H9 (cell line): ENCODE measurements around the gene PLS1. TPM values are rescaled to one million over a fixed set of nuclear protein-coding genes. Genes with fewer than 3 reads are reported as not detected.

ENCODE experiments used
- DNase-seq: peaks from one replicate; pipeline ENCODE4 v3.0.0-alpha.2; 2017
- H2AFZ ChIP-seq: one replicate; pipeline ENCODE4 v1.6.1; 2013; ENCODE audit warnings: mild to moderate bottlenecking, low read length, control low read depth, moderate library complexity
- H2AK5ac ChIP-seq: 2 replicates; pipeline ENCODE4 v1.6.1; 2013; ENCODE audit warnings: low read length, control low read depth, mixed read lengths; ENCODE audit not compliant: insufficient read length
- H2BK120ac ChIP-seq: one replicate; pipeline ENCODE4 v1.6.1; 2013; ENCODE audit warnings: low read depth, mild to moderate bottlenecking, low read length, control low read depth, inconsistent platforms; ENCODE audit not compliant: poor library complexity, severe bottlenecking
- H2BK12ac ChIP-seq: 2 replicates; pipeline ENCODE4 v1.6.1; 2013; ENCODE audit warnings: low read length, control low read depth, mixed read lengths, low read depth; ENCODE audit not compliant: insufficient read length
- H2BK15ac ChIP-seq: 2 replicates; pipeline ENCODE4 v1.6.1; 2013; ENCODE audit warnings: low read depth, low read length, control low read depth
- H2BK20ac ChIP-seq: one replicate; pipeline ENCODE4 v1.6.1; 2013; ENCODE audit warnings: low read depth, mild to moderate bottlenecking, low read length, control low read depth, inconsistent platforms; ENCODE audit not compliant: poor library complexity, severe bottlenecking
- H2BK5ac ChIP-seq: 2 replicates; pipeline ENCODE4 v1.6.1; 2013; ENCODE audit warnings: low read length, control low read depth, mixed read lengths; ENCODE audit not compliant: insufficient read length
- H3K14ac ChIP-seq: 2 replicates; pipeline ENCODE4 v1.6.1; 2013; ENCODE audit warnings: low read length, control low read depth; ENCODE audit not compliant: insufficient read depth
- H3K18ac ChIP-seq: 2 replicates; pipeline ENCODE4 v1.6.1; 2013; ENCODE audit warnings: low read depth, mild to moderate bottlenecking, mixed read lengths, low read length, control low read depth; ENCODE audit not compliant: insufficient read length
- H3K23ac ChIP-seq: 2 replicates; pipeline ENCODE4 v1.6.1; 2013; ENCODE audit warnings: low read length, control low read depth, mixed read lengths, low read depth; ENCODE audit not compliant: insufficient read length
- H3K23me2 ChIP-seq: 2 replicates; pipeline ENCODE4 v1.6.1; 2013; ENCODE audit warnings: low read depth, mild to moderate bottlenecking, mixed read lengths, low read length, control low read depth; ENCODE audit not compliant: insufficient read length, poor library complexity, severe bottlenecking
- H3K27ac ChIP-seq: 2 replicates; pipeline ENCODE4 v1.5.1; 2013; ENCODE audit warnings: low read length, control low read depth, mixed read lengths, low read depth; ENCODE audit not compliant: insufficient read length
- H3K27me3 ChIP-seq: 2 replicates; pipeline ENCODE4 v1.6.1; 2013; ENCODE audit warnings: low read length, control low read depth, inconsistent platforms; ENCODE audit not compliant: insufficient read depth
- H3K4ac ChIP-seq: 2 replicates; pipeline ENCODE4 v1.6.1; 2013; ENCODE audit warnings: low read depth, mild to moderate bottlenecking, control low read depth, inconsistent platforms, low read length, moderate library complexity
- H3K4me1 ChIP-seq: 2 replicates; pipeline ENCODE4 v1.6.1; 2013; ENCODE audit warnings: low read length, control low read depth, inconsistent platforms; ENCODE audit not compliant: insufficient read depth
- H3K4me2 ChIP-seq: 2 replicates; pipeline ENCODE4 v1.6.1; 2013; ENCODE audit warnings: low read length, control low read depth, mixed read lengths; ENCODE audit not compliant: insufficient read length, insufficient read depth
- H3K56ac ChIP-seq: 2 replicates; pipeline ENCODE4 v1.6.1; 2013; ENCODE audit warnings: low read depth, mild to moderate bottlenecking, mixed read lengths, low read length, control low read depth; ENCODE audit not compliant: insufficient read length
- H3K79me1 ChIP-seq: 2 replicates; pipeline ENCODE4 v1.6.1; 2013; ENCODE audit warnings: low read depth, mild to moderate bottlenecking, moderate library complexity, low read length, control low read depth, inconsistent platforms; ENCODE audit not compliant: insufficient read depth, poor library complexity, severe bottlenecking
- H3K79me2 ChIP-seq: 2 replicates; pipeline ENCODE4 v1.6.1; 2013; ENCODE audit warnings: low read length, control low read depth, inconsistent platforms; ENCODE audit not compliant: insufficient read depth
- H3K9ac ChIP-seq: 2 replicates; pipeline ENCODE4 v1.6.1; 2013; ENCODE audit warnings: low read length, control low read depth, mixed read lengths; ENCODE audit not compliant: insufficient read length; ENCODE audit errors: extremely low read depth
- H3K9me3 ChIP-seq: one replicate; pipeline ENCODE4 v1.6.1; 2013; ENCODE audit warnings: low read depth, low read length, inconsistent platforms; ENCODE audit not compliant: control insufficient read depth
- H3T11ph ChIP-seq: one replicate; pipeline ENCODE4 v1.6.1; 2013; ENCODE audit warnings: mild to moderate bottlenecking, low read length, control low read depth, inconsistent platforms
- H4K20me1 ChIP-seq: one replicate; pipeline ENCODE4 v1.6.1; 2013; ENCODE audit not compliant: control insufficient read depth, insufficient read length, insufficient read depth
- H4K5ac ChIP-seq: 2 replicates; pipeline ENCODE4 v1.6.1; 2013; ENCODE audit warnings: low read depth, mild to moderate bottlenecking, mixed read lengths, low read length, control low read depth; ENCODE audit not compliant: insufficient read length
- H4K8ac ChIP-seq: replicated peaks from 2 replicates; pipeline ENCODE4 v1.6.1; 2013; ENCODE audit warnings: low read length, control low read depth, mixed read lengths, low read depth; ENCODE audit not compliant: insufficient read length
- H4K91ac ChIP-seq: 2 replicates; pipeline ENCODE4 v1.6.1; 2013; ENCODE audit warnings: low read depth, mild to moderate bottlenecking, moderate library complexity, mixed read lengths, low read length, control low read depth; ENCODE audit not compliant: insufficient read length
- H3K27ac Mint-ChIP-seq, 3 experiments: 2 replicates in 2 of 3; 3 replicates in 1 of 3; pipeline ENCODE4 v1.8.0; 2020 to 2021; ENCODE audit warnings: mixed read lengths in 3 of 3, mild to moderate bottlenecking in 1 of 3, moderate library complexity in 1 of 3
- H3K27me3 Mint-ChIP-seq: 2 replicates; pipeline ENCODE4 v1.8.0; 2021; ENCODE audit warnings: low read depth, mild to moderate bottlenecking, moderate library complexity, mixed read lengths
- H3K36me3 Mint-ChIP-seq, 3 experiments: 2 replicates in 2 of 3; 3 replicates in 1 of 3; pipeline ENCODE4 v1.8.0; 2020 to 2021; ENCODE audit warnings: low read depth in 3 of 3, mixed read lengths in 3 of 3; ENCODE audit not compliant: insufficient read depth in 1 of 3
- H3K4me1 Mint-ChIP-seq, 2 experiments: 2 replicates each; pipeline ENCODE4 v1.8.0; 2020; ENCODE audit warnings: mixed read lengths in 2 of 2
- H3K4me3 Mint-ChIP-seq, 2 experiments: 2 replicates in 1 of 2; 3 replicates in 1 of 2; pipeline ENCODE4 v1.8.0; 2020 to 2021; ENCODE audit warnings: mild to moderate bottlenecking in 2 of 2, mixed read lengths in 2 of 2, moderate library complexity in 1 of 2
- H3K9me3 Mint-ChIP-seq, 2 experiments: 2 replicates in 1 of 2; 3 replicates in 1 of 2; pipeline ENCODE4 v1.8.0; 2020; ENCODE audit warnings: mild to moderate bottlenecking in 2 of 2, mixed read lengths in 2 of 2, moderate library complexity in 1 of 2
- WGBS: extraction: QIAGEN DNeasy Blood & Tissue Kit; methylation state at CpG from one replicate; pipeline ENCODE4 v1.1.7; 2013; ENCODE audit warnings: missing lambda C conversion rate, low lambda C conversion rate, mixed read lengths; ENCODE audit not compliant: insufficient read length; ENCODE audit errors: extremely low coverage; 5-methylcytosine and 5-hydroxymethylcytosine counted together
- total RNA-seq: library from RNA; stranded (reverse); gene quantifications from 2 replicates; pipeline ENCODE4 v1.2.1, GENCODE V29; 2021
- TF ChIP-seq, protein P1 (sequence below): fragments of 200-600 bp; sonication (generic); conservative IDR thresholded peaks from 3 replicates; pipeline ENCODE4 v1.8.0; 2021; ENCODE audit warnings: antibody characterized with exemption, mild to moderate bottlenecking

The PLS1 gene
- total RNA-seq, 1 experiment from 2014 or later, result 20.4 TPM

DNA sequence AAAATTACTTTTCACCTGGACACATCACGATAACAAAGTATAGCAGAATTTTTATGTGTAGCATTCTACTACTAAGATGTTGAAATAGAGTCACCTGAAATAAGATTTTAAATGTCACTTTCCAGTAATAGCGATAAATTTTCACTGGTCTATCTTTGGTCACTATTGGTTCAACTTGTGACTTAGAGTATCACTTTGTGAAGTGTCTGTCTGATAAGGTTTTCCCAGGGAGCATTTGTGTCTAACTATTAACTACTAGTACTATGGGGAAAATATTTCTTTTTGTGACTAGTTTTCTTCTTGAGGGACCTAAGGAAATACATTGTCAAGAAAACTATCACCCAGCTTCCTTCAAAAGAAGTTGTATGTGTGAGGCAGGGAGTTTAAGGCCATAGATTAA lies 138.6 kb downstream of the PLS1 start:
- Mint-ChIP-seq H3K4me3 (no peak overlapping the region), H3K27me3 (no peaks in the 10 kb centered on the region), H3K27ac (no peak overlapping the region), H3K36me3 (peaks cover 0 to 9% (median 5%) of the 10 kb centered on the region in 3 experiments; a peak in 4 of 7 replicates), H3K9me3 (no peaks in the 10 kb centered on the region), H3K4me1 (peaks cover 11 to 14% of the 10 kb centered on the region in 2 experiments)
- H3K9ac ChIP-seq, result no peak overlapping the region
- no peaks in the 10 kb centered on the region for H4K20me1 ChIP-seq
- H4K8ac ChIP-seq, result no peak overlapping the region
- H3K4me2 ChIP-seq, result no peak overlapping the region
- no peak overlapping the region for H2BK20ac ChIP-seq
- H3K27me3 ChIP-seq, result no peaks in the 10 kb centered on the region
- H3K79me1 ChIP-seq, result no peaks in the 10 kb centered on the region
- H2BK15ac ChIP-seq, result no peak overlapping the region
- H3T11ph ChIP-seq, result no peak overlapping the region
- H3K4ac ChIP-seq, result no peak overlapping the region
- H3K9me3 ChIP-seq, result no peaks in the 10 kb centered on the region
- H2BK5ac ChIP-seq, result no peak overlapping the region
- no peak overlapping the region for H4K91ac ChIP-seq
- no peak overlapping the region for H2BK12ac ChIP-seq
- no peak overlapping the region for H3K18ac ChIP-seq
- H2AFZ ChIP-seq, result no peak overlapping the region
- H2AK5ac ChIP-seq, result no peak overlapping the region
- no peak overlapping the region for H4K5ac ChIP-seq
- WGBS, result no CpG with 5 or more reads among the region's 2 CpGs
- no peak overlapping the region for H3K23ac ChIP-seq
- H2BK120ac ChIP-seq, result no peak overlapping the region
- H3K14ac ChIP-seq, result no peak overlapping the region
- no peak overlapping the region for H3K56ac ChIP-seq
- TF ChIP-seq, protein P1, sequence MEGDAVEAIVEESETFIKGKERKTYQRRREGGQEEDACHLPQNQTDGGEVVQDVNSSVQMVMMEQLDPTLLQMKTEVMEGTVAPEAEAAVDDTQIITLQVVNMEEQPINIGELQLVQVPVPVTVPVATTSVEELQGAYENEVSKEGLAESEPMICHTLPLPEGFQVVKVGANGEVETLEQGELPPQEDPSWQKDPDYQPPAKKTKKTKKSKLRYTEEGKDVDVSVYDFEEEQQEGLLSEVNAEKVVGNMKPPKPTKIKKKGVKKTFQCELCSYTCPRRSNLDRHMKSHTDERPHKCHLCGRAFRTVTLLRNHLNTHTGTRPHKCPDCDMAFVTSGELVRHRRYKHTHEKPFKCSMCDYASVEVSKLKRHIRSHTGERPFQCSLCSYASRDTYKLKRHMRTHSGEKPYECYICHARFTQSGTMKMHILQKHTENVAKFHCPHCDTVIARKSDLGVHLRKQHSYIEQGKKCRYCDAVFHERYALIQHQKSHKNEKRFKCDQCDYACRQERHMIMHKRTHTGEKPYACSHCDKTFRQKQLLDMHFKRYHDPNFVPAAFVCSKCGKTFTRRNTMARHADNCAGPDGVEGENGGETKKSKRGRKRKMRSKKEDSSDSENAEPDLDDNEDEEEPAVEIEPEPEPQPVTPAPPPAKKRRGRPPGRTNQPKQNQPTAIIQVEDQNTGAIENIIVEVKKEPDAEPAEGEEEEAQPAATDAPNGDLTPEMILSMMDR, result no peak
- H3K79me2 ChIP-seq, result no peaks in the 10 kb centered on the region; the same call in 1 of the 2 replicates
- no peaks in the 10 kb centered on the region for H3K23me2 ChIP-seq
- H3K4me1 ChIP-seq, result no peaks in the 10 kb centered on the region; the same call in 1 of the 2 replicates
- no peak overlapping the region for H3K27ac ChIP-seq
- no peak for DNase-seq
